ENCODE results near the gene GPR171. TPM values are rescaled to one million over a fixed set of nuclear protein-coding genes. Genes with fewer than 3 reads are reported as not detected.

Gene GPR171
- total RNA-seq, 2 donors from 2014 or later, result 0.40 to 0.53 TPM

GRCh38 chr3:151192545-151192944 is 10.5 kb downstream of the GPR171 start:
- TF ChIP-seq CTCF (IDR thresholded peaks at IDR 0.05), result no peak
- no peak overlapping the region for H3K27ac ChIP-seq
- intact Hi-C loops (cut with DNase I), result no loop called here

GRCh38 chr3:151191095-151191494 is 11.9 kb downstream of the GPR171 start:
- no peak for DNase-seq
- Histone ChIP-seq H3K27me3 (no peaks in the 10 kb centered on the region), H3K27ac (no peak overlapping the region), H3K9ac (ENCODE audit: low read depth in 2 of 2, low read length in 2 of 2) (no peak overlapping the region), H3K36me3 (no peaks in the 10 kb centered on the region), H3K9me3 (no peaks in the 10 kb centered on the region), H3K4me3 (no peak overlapping the region), H3K4me1 (no peaks in the 10 kb centered on the region)
- intact Hi-C loops (cut with DNase I), result no loop called here
- no peak for TF ChIP-seq CTCF (IDR thresholded peaks at IDR 0.05)

More at GRCh38 chr3:151192545-151192944, 10.5 kb downstream of the GPR171 start:
- H3K27me3 ChIP-seq, result no peaks in the 10 kb centered on the region
- no peaks in the 10 kb centered on the region for H3K9me3 ChIP-seq
- H3K36me3 ChIP-seq, result no peaks in the 10 kb centered on the region
- no peak overlapping the region for H3K9ac ChIP-seq (ENCODE audit: low read depth in 2 of 2, low read length in 2 of 2)
- no peak for DNase-seq
- no peaks in the 10 kb centered on the region for H3K4me1 ChIP-seq
- H3K4me3 ChIP-seq, result no peak overlapping the region

GRCh38 chr3:151183265-151183671 is 19.7 kb downstream of the GPR171 start:
- intact Hi-C loops (cut with DNase I), result no loop called here
- no peak overlapping the region for H3K9ac ChIP-seq (ENCODE audit: low read depth in 2 of 2, low read length in 2 of 2)
- H3K27me3 ChIP-seq, result no peaks in the 10 kb centered on the region
- no peak for TF ChIP-seq CTCF (IDR thresholded peaks at IDR 0.05)
- H3K9me3 ChIP-seq, result no peaks in the 10 kb centered on the region
- no peaks in the 10 kb centered on the region for H3K36me3 ChIP-seq
- DNase-seq, result no peak
- no peaks in the 10 kb centered on the region for H3K4me1 ChIP-seq
- no peak overlapping the region for H3K4me3 ChIP-seq
- no peak overlapping the region for H3K27ac ChIP-seq

- no peak overlapping the region for H3K4me3 ChIP-seq
- H3K9me3 ChIP-seq, result no peaks in the 10 kb centered on the region
- DNase-seq, result no peak
- H3K27me3 ChIP-seq, result no peaks in the 10 kb centered on the region
- no peaks in the 10 kb centered on the region for H3K36me3 ChIP-seq
- intact Hi-C loops (cut with DNase I), result no loop called here
- H3K4me1 ChIP-seq, result no peaks in the 10 kb centered on the region
- no peak overlapping the region for H3K27ac ChIP-seq
- no peak for TF ChIP-seq CTCF (IDR thresholded peaks at IDR 0.05)
- no peak overlapping the region for H3K9ac ChIP-seq (ENCODE audit: low read depth in 2 of 2, low read length in 2 of 2)
Observed at GRCh38 chr3:151182349-151183079, 20.5 kb downstream of the GPR171 start.

GRCh38 chr3:151178208-151178845 is 24.7 kb downstream of the GPR171 start:
- intact Hi-C loops (cut with DNase I), result no loop called here
- no peaks in the 10 kb centered on the region for H3K27me3 ChIP-seq
- peak; percentile 40 for DNase-seq
- H3K9ac ChIP-seq (ENCODE audit: low read depth in 2 of 2, low read length in 2 of 2), result no peak overlapping the region
- H3K27ac ChIP-seq, result peak overlapping the region; percentile 19
- H3K36me3 ChIP-seq, result no peaks in the 10 kb centered on the region
- H3K9me3 ChIP-seq, result no peaks in the 10 kb centered on the region
- H3K4me3 ChIP-seq, result no peak overlapping the region
- TF ChIP-seq CTCF (IDR thresholded peaks at IDR 0.05), result no peak
- no peaks in the 10 kb centered on the region for H3K4me1 ChIP-seq

Data from colonic mucosa (tissue), 4 donors.